Caki2 (cell line): ENCODE results near the gene CTRB1. TPM values are rescaled to one million over a fixed set of nuclear protein-coding genes. Genes with fewer than 3 reads are reported as not detected.

Source experiments
- DNase-seq: peaks from one replicate; pipeline ENCODE4 v3.0.0-alpha.2; 2015; ENCODE audit warnings: low read depth
- in situ Hi-C: cut with HindIII; loops from 2 replicates; pipeline ENCODE4 v1.10.0; 2016; ENCODE audit warnings: low sequenced_read_pairs, low pct_unique_long_range_greater_than_20kb, mixed read lengths
- total RNA-seq: library from RNA; depleted of rRNA; stranded (reverse); fragments of >200 nt; shearing (Covaris generic); gene quantifications from 2 replicates; pipeline ENCODE4 v1.2.3, GENCODE V29; 2014; ENCODE audit warnings: low replicate concordance; rRNA removed

Gene CTRB1
- total RNA-seq, result not detected in 2 replicates

GRCh38 chr16:75218256-75219076, at the start of gene CTRB1:
Gene CTRB1 (plus strand): TSS chr16:75218988. CDS start chr16:75219008, 20 bp downstream.
- no peak for DNase-seq
- in situ Hi-C loops, result no loop called here

GRCh38 chr16:75169899-75170405, 48.8 kb upstream of the CTRB1 start:
- in situ Hi-C loops, result no loop called here
- no peak for DNase-seq

DNA sequence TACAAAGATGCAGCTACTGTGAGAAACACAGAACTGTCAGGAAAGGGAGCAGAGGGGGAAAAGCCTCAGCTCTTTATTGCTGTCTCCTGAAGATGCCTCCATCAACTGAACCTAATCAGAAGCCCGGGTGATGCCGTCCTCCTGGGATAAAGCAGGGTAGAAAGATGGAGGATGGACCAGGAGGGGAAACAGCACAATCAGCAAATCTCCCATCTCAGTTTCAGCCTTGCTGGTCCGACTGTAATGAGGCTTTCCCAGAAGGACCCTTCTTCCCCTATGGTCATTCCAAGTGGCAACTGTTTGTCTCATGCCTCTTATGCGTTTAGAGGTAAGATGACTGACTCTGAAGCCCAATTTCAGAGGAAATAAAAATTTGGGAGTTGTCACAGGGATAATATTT, 46.2 kb upstream of the CTRB1 start:
- DNase-seq, result no peak
- in situ Hi-C loops, result no loop called here

- in situ Hi-C loops, result no loop called here
- no peak for DNase-seq
Measured at GRCh38 chr16:75175074-75175473, 43.7 kb upstream of the CTRB1 start.

- DNase-seq, result no peak
- in situ Hi-C loops, result no loop called here
Measured at GRCh38 chr16:75176926-75177325, 41.9 kb upstream of the CTRB1 start.

GRCh38 chr16:75179208-75179607, 39.6 kb upstream of the CTRB1 start:
- in situ Hi-C loops, result no loop called here
- DNase-seq, result no peak

DNA sequence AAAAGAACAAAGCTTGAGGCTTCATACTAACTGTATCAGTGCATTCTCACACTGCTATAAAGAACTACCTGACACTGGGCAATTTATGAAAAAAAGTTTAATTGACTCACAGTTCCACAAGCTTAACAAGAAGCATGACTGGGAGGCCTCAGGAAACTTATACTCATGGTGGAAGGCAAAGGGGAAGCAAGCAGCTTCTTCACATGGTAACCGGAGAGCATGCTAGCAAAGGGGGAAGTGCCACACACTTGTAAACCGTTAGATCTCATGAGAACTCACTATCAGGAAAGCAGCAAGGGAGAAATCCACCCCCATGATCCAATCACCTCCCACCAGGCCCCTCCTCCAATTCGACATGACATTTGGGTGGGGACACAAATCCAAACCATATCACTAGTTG, 37.2 kb upstream of the CTRB1 start:
- in situ Hi-C loops, result no loop called here
- no peak for DNase-seq

- in situ Hi-C loops, result no loop called here
- DNase-seq, result no peak
Measured at GRCh38 chr16:75188832-75189477, 29.8 kb upstream of the CTRB1 start.

- DNase-seq, result no peak
- in situ Hi-C loops, result no loop called here
Measured at GRCh38 chr16:75189638-75190245, 29.0 kb upstream of the CTRB1 start.

GRCh38 chr16:75192606-75193264, 26.1 kb upstream of the CTRB1 start:
- DNase-seq, result no peak
- in situ Hi-C loops, result no loop called here

DNA sequence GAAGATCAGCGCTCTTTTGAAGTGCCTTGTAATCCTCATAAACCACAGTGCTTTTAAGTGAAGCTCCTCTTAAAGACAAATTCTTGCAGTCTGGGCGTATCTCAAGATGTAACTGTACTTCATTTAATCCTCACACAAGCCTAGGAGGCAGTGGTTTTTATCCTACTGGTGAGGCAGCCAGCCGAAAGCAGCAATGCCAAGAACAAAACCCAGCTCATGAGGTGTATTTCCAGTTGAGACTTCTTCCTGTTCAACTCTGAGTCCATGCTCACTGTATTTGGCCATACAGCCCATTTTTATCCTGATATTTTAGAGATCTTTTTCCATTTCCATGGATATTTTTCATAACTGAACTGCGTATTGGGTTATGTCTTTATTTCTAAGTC, 25.5 kb upstream of the CTRB1 start:
- no peak for DNase-seq
- in situ Hi-C loops, result no loop called here

DNA sequence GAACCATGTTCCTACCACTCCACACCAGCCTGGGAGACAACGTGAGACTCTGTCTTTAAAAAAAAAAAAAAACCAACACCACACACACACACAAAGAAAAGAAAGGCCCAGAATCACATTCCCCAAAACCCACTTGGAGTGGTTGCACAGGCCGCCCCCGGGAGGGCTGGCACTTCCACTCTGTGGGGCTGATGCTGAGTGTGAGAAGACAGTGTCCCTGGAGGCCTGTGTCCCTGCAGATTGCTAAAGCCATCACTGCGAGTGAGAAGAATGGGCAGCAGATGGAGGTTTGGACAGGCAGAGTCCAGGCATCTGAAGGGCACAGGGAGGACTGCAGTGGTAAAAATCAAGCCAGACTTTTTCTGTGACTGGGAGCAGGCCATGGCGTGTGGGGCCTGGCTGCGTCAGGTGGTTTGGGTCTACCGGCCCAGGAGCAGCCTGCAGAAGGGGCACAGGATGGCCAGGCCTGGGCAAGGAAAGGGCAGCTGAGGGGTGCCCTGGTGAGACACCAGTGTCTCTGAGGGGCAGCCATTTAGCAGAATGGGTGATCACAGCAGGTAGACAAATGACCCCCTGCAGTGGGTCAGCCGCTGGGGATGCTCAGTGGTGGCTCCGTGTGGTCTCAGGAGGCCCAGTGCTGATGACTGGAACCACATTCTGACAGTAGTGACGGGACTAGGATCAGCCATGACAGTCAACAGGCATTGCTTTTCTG, 24.9 kb upstream of the CTRB1 start:
- no peak for DNase-seq
- in situ Hi-C loops, result no loop called here

GRCh38 chr16:75195811-75196790, 22.7 kb upstream of the CTRB1 start:
- no peak for DNase-seq
- in situ Hi-C loops, result no loop called here

GRCh38 chr16:75196836-75197235, 22.0 kb upstream of the CTRB1 start:
- DNase-seq, result no peak
- in situ Hi-C loops, result no loop called here

- no peak for DNase-seq
- in situ Hi-C loops, result no loop called here
Measured at GRCh38 chr16:75197522-75198134, 21.2 kb upstream of the CTRB1 start.

DNA sequence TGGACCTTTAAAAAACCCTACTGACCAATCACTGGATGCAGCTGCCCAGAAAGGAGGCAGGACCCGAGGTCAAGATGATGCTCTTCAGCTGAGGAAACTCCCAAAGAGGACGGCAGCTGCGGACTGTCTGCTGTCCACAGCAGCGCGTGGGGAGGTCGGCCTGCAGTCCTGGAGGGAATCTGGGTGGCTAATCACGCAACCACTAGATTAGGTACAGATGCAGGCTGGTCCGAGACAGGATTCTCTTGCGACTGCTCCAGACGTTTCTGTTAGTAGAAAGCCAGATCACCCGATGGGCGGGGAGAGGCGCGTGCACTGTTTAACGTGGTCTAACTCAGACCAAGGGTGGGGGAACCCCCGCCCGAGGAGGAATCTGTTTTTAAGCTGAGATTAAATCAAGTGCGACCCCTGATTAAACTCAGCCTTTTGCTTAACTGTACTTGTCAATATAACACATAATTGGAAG, 20.6 kb upstream of the CTRB1 start:
- DNase-seq, result no peak
- in situ Hi-C loops, result no loop called here
